Measurements from ENCODE around the gene CGB1.
"Not testable (repeated sequence)": the region's sequence is repeated elsewhere in the genome, so short reads cannot be mapped to it uniquely, and the experiment has no call there.

Gene CGB1

DNA sequence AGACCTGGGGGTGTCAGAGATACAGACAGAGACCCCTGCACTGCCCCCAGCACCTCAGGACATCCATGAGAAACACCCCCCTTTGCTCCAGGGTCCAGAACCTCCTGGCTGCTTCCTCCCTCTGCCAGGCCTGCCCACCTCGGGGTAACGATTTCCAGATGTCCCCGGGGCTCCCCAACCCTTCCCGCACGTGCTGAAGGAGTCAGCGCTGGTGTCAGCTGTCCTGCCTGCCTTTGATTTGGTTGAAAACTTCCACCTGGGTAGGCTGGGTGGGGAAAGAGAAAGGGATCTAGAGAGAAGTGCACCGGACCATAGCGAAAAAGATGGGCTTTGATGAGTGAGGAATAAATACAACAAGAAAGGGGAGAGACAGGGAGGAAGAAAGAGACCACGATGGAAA is 22.4 kb upstream of the CGB1 start:
- ChIA-PET POLR2A (no interaction called here), CTCF (interaction anchor here (0.9 to 2.8 kb wide), 4 partner anchors 11 to 140 kb away, joined by 3 to 13 read pairs (median 4); no protein-coding TSS in a partner anchor)
- no peak for DNase-seq (ENCODE audit: extremely low spot score)
- TF ChIP-seq, protein P1, sequence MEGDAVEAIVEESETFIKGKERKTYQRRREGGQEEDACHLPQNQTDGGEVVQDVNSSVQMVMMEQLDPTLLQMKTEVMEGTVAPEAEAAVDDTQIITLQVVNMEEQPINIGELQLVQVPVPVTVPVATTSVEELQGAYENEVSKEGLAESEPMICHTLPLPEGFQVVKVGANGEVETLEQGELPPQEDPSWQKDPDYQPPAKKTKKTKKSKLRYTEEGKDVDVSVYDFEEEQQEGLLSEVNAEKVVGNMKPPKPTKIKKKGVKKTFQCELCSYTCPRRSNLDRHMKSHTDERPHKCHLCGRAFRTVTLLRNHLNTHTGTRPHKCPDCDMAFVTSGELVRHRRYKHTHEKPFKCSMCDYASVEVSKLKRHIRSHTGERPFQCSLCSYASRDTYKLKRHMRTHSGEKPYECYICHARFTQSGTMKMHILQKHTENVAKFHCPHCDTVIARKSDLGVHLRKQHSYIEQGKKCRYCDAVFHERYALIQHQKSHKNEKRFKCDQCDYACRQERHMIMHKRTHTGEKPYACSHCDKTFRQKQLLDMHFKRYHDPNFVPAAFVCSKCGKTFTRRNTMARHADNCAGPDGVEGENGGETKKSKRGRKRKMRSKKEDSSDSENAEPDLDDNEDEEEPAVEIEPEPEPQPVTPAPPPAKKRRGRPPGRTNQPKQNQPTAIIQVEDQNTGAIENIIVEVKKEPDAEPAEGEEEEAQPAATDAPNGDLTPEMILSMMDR (IDR thresholded peaks at IDR 0.05; ENCODE audit: control extremely low read depth, extremely low read depth, low read depth, missing control alignments): no peak

DNA sequence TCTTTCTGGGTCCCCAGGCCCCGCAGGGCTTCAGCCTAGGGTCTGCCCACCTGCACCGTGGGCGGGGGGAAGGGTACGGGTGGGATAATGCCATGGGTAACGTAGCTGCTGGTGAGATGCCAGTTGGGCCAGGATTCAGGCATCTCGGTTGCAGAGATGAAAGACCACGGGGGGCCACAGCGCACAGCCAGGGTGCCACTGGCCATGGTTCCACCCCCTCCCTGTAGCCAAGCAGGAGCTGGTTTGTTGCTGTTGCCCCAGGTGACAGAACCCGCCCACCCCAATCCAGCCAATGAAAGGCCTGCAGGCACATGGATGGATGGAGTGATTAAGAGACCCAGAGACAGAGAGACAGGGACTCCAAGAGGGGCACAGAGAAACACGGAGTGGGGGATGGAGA is 21.9 kb upstream of the CGB1 start:
- ChIA-PET CTCF (interaction anchor here (1.0 to 1.9 kb wide), 4 partner anchors 24 to 140 kb away, joined by 4 to 7 read pairs (median 4); no protein-coding TSS in a partner anchor), POLR2A (interaction anchor here (0.5 kb wide), 1 partner anchor 62 kb away, joined by 3 read pairs; no protein-coding TSS in a partner anchor)
- TF ChIP-seq, protein P1 (IDR thresholded peaks at IDR 0.05; ENCODE audit: control extremely low read depth, extremely low read depth, low read depth, missing control alignments): no peak
- no peak for DNase-seq (ENCODE audit: extremely low spot score)

DNA sequence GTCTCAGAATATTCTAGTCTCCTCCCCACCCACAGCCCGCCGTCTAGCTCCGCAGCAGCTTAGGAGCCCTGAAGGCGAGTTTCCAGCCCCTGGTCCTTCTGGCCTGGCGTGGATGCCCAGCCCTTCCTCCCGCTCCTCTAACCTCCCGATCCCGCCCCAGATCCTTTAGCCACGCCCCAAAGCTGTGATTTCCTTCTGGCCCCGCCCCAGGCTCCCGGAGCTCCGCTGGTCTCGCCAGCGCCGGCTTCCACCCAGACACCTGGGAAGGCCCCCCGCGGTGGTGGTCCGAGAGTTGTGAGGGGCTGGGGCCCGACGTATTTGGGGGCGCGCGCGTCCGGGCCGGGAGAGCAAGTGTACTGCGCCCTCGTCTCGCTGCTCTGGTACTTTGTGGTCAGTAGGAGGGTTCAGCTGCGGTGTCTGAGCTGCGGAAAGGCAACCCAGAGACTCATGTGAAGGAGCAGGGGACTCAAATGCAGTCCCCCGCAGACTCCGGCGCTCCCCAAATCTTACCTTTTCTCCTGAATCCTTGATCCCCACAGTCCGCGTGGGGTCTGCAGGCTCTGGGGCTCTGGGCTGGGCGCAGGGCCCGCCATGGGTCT is 21.0 kb upstream of the CGB1 start, which contains the start of gene CGB7:
CGB7 (minus strand) TSS at position 114 of the 599 bp plus-strand sequence. CDS start 2,374 bp downstream, outside the sequence.
- no peak for DNase-seq (ENCODE audit: extremely low spot score)
- TF ChIP-seq, protein P1 (IDR thresholded peaks at IDR 0.05; ENCODE audit: control extremely low read depth, extremely low read depth, low read depth, missing control alignments): no peak
- ChIA-PET CTCF (interaction anchor here (1.2 to 1.9 kb wide), 4 partner anchors 20 to 89 kb away, joined by 3 to 7 read pairs (median 4); no protein-coding TSS in a partner anchor), POLR2A (no interaction called here)

- DNase-seq (ENCODE audit: extremely low spot score); POLR2A ChIA-PET: not testable (repeated sequence)
- CTCF ChIA-PET: interaction anchor here (0.6 to 1.9 kb wide), 9 partner anchors 13 to 142 kb away, joined by 3 to 7 read pairs (median 3); partner anchors contain the start of gene LIN7B
These were observed 20.4 kb upstream of the CGB1 start for GRCh38 chr19:49056902-49057596.

- DNase-seq (ENCODE audit: extremely low spot score): peak; percentile 84
- ChIA-PET POLR2A (no interaction called here), CTCF (interaction anchor here (0.6 to 1.3 kb wide), 6 partner anchors 14 to 143 kb away, joined by 3 to 7 read pairs (median 3); partner anchors contain the start of gene LIN7B)
- TF ChIP-seq, protein P1 (IDR thresholded peaks at IDR 0.05; ENCODE audit: control extremely low read depth, extremely low read depth, low read depth, missing control alignments): peak; percentile 9
These were observed 19.6 kb upstream of the CGB1 start for GRCh38 chr19:49056101-49056901.

DNA sequence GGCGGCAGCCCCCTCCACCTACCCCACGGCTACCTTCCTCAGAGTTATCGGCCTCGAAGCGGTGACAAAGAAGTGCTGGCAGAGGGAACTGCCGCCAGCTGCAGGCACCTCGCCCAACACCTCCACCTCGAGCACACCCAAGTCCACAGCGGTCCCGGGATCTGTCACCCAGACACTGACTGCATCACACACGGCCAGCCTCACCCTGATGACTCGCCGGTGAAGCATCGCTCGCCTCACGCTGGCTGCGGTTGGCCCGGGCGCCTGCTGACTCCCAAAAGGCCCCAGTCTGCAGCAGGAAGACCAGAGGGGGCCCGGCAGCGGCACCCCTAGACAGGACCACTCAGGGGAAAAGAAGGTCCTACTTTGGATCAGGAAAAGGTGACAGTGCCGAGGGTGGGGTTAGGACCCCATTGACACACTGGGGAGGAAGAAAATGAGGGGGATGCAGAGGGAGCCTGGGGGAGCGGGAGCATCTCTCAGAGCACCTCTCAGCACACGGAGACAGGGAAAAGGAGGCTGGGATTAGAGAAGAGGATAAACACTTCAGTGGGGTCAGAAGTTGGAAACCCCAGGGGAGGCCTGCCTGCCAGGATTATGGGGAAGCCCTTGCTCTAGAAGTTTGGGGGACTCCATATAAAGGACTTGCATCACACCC is 13.8 kb upstream of the CGB1 start:
- CTCF ChIA-PET: interaction anchor here (1.1 kb wide), 1 partner anchor 47 kb away, joined by 3 read pairs; no protein-coding TSS in a partner anchor
- POLR2A ChIA-PET; DNase-seq (ENCODE audit: extremely low spot score): not testable (repeated sequence)

GRCh38 chr19:49049834-49050233 is 13.1 kb upstream of the CGB1 start:
- POLR2A ChIA-PET; DNase-seq (ENCODE audit: extremely low spot score); CTCF ChIA-PET: not testable (repeated sequence)

- POLR2A ChIA-PET; DNase-seq (ENCODE audit: extremely low spot score); CTCF ChIA-PET: not testable (repeated sequence)
These were observed 12.3 kb upstream of the CGB1 start, which contains the start of gene CGB8 for GRCh38 chr19:49049011-49049410. TSS of gene CGB8 (minus strand) at chr19:49049111. CDS start at chr19:49048739, 372 bp downstream.

- POLR2A ChIA-PET: interaction anchor here (0.6 kb wide), 1 partner anchor 669 kb away, joined by 4 read pairs; no protein-coding TSS in a partner anchor
- DNase-seq (ENCODE audit: extremely low spot score); CTCF ChIA-PET: not testable (repeated sequence)
These were observed 6.9 kb upstream of the CGB1 start, which contains the start of gene CGB5 for GRCh38 chr19:49043548-49043947. TSS of gene CGB5 (plus strand) at chr19:49043848. CDS start at chr19:49044210, 362 bp downstream.

- DNase-seq (ENCODE audit: extremely low spot score); POLR2A ChIA-PET; CTCF ChIA-PET: not testable (repeated sequence)
These were observed 6.0 kb upstream of the CGB1 start for GRCh38 chr19:49042666-49043065.

Data from GM10248 (cell line).